Measurements from ENCODE around the gene FBN3.

- TF ChIP-seq PAX5 (IDR thresholded peaks at IDR 0.05; ENCODE audit: insufficient read depth, low read length, severe bottlenecking) (no peak), POLR2AphosphoS5 (IDR thresholded peaks at IDR 0.05; ENCODE audit: low read depth, low read length) (no peak)
These were observed 68.6 kb downstream of the FBN3 start for GRCh38 chr19:8080832-8081231.

Data from GM12891 (cell line).